Endothelial cell of umbilical vein (primary cell): ENCODE results near the gene KCNG2.

ENCODE experiments used
- MYC ChIP-seq: IDR thresholded peaks from one replicate; pipeline ENCODE4 v1.6.1; 2011; ENCODE audit warnings: mild to moderate bottlenecking, low read depth, low read length
- POLR2A ChIP-seq: IDR thresholded peaks from 2 replicates; pipeline ENCODE4 v1.6.1; 2012; ENCODE audit warnings: low read depth, mild to moderate bottlenecking, control low read depth, low read length
- TF ChIP-seq, protein P1 (sequence below), 2 donors: IDR thresholded peaks; 1 replicate in 1 of 2; 2 replicates in 1 of 2; pipeline ENCODE4 v1.5.1; 2011; ENCODE audit warnings: low read length in 2 of 2, mild to moderate bottlenecking in 2 of 2, moderate library complexity in 2 of 2, control low read depth in 1 of 2, inconsistent platforms in 1 of 2, low read depth in 1 of 2; ENCODE audit not compliant: insufficient read depth in 1 of 2; ENCODE audit errors: extremely low read depth in 1 of 2
- TF ChIP-seq, protein P2 (sequence below): IDR thresholded peaks from 2 replicates; pipeline ENCODE4 v1.6.1; 2011; ENCODE audit not compliant: insufficient read depth, insufficient read length

DNA sequence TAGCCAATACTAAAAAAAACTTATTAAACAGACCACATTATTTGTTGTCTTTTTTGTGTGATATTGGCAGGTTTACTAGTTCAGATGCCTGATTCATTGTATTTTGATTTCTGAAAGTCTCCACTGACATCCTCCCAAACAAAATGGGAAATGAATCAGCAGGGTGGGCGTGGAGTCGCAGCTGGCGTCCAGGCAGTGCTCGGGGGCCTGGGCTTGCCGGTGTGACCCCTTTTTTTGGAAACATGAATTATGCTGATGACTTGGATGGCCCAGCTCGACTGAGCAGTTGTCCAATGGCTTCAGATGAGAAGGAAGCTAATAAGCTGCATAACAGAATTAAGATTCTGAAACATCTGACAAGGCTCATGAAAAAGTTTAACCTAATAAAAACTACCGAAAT, 1.7 kb upstream of the KCNG2 start:
- TF ChIP-seq, protein P1, sequence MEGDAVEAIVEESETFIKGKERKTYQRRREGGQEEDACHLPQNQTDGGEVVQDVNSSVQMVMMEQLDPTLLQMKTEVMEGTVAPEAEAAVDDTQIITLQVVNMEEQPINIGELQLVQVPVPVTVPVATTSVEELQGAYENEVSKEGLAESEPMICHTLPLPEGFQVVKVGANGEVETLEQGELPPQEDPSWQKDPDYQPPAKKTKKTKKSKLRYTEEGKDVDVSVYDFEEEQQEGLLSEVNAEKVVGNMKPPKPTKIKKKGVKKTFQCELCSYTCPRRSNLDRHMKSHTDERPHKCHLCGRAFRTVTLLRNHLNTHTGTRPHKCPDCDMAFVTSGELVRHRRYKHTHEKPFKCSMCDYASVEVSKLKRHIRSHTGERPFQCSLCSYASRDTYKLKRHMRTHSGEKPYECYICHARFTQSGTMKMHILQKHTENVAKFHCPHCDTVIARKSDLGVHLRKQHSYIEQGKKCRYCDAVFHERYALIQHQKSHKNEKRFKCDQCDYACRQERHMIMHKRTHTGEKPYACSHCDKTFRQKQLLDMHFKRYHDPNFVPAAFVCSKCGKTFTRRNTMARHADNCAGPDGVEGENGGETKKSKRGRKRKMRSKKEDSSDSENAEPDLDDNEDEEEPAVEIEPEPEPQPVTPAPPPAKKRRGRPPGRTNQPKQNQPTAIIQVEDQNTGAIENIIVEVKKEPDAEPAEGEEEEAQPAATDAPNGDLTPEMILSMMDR (IDR thresholded peaks at IDR 0.05; ENCODE audit: extremely low read depth in 1 of 2, insufficient read depth in 1 of 2, low read depth in 1 of 2, low read length in 2 of 2) = no peak
- TF ChIP-seq, protein P2, sequence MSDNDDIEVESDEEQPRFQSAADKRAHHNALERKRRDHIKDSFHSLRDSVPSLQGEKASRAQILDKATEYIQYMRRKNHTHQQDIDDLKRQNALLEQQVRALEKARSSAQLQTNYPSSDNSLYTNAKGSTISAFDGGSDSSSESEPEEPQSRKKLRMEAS = no peak
- no peak for TF ChIP-seq POLR2A
- no peak for TF ChIP-seq MYC
